Motor neuron (in vitro differentiated cells): ENCODE measurements around the gene IMPG2. TPM values are rescaled to one million over a fixed set of nuclear protein-coding genes. Genes with fewer than 3 reads are reported as not detected.

Experiments used
- ATAC-seq, 8 experiments: fragments of 200-7000 bp; cut with Tn5 transposase; replicated peaks in 6 of 8; 2 replicates each; pipeline ENCODE4 v1.8.0; 2021; ENCODE audit warnings: mild to moderate bottlenecking in 8 of 8, moderate library complexity in 8 of 8
- H3K27ac ChIP-seq, 2 donors: fragments of 250-450 bp; sonication (Bioruptor Pico); 2 replicates each; pipeline ENCODE4 v1.9.0; 2021; ENCODE audit warnings: antibody characterized with exemption in 2 of 2, mild to moderate bottlenecking in 2 of 2, moderate library complexity in 1 of 2
- H3K4me1 ChIP-seq, 2 donors: fragments of 250-450 bp; sonication (Bioruptor Pico); replicated peaks in 1 of 2; 2 replicates each; pipeline ENCODE4 v1.6.1; 2021; ENCODE audit warnings: antibody characterized with exemption in 2 of 2, mild to moderate bottlenecking in 2 of 2, moderate library complexity in 1 of 2
- H3K4me3 ChIP-seq, 5 donors: fragments of 250-450 bp; sonication (Bioruptor Pico); 2 replicates each; pipeline ENCODE4 v1.9.0; 2021; ENCODE audit warnings: antibody characterized with exemption in 5 of 5, mild to moderate bottlenecking in 5 of 5, moderate library complexity in 4 of 5
- WGBS, 10 experiments: fragments of 450-650 bp; shearing (Covaris generic); methylation state at CpG; one replicate each; pipeline ENCODE4 v1.0.0; 2022; 5-methylcytosine and 5-hydroxymethylcytosine counted together
- in situ Hi-C, 9 experiments: fragments of 400-800 bp; cut with MboI; loops; one replicate each; pipeline ENCODE4 v1.15.0; 2021; ENCODE audit warnings: low sequenced_read_pairs in 9 of 9, low pct_unique_long_range_greater_than_20kb in 2 of 9; ENCODE audit not compliant: unreplicated experiment in 9 of 9
- total RNA-seq, 8 experiments: library from RNA; unstranded; fragments of 300-600 nt; gene quantifications; 2 replicates each; pipeline versions ENCODE4 v1.2.3 to v1.2.4, GENCODE V29; 2022

The IMPG2 gene
- total RNA-seq, 8 experiments from 2014 or later = 0.36 to 2.0 (median 0.86) TPM

DNA sequence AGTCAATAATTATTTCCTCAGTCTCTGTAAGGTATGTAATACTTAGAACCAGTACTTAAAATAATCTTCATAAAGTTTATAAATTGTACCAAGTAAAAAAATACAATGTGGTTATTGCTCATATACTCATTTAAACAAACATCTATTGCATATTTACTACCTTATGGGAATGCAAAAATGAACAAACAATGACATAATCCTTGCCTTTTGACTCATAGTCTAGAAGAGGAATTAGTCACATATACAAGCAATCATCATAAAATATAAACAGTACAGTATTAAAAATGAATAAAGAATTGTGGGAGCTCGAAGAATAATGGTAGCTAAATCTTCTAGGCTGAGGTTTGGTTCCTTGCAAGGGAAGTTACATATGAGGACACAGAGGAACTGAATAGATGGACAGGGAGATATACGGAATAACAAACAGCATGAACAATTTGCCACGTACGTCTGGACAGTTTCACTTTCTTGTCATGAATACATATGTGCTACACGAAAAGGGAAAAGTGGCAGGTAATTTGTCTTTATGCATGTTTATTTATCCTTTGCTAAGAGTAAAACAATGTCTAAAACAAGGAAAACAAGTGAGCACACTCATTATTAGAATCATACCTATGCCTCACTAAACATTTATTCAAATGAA lies 17.2 kb downstream of the IMPG2 start:
- WGBS, 10 experiments = 56 to 100% (median 69%) methylated on average over 2 to 5 of the region's 5 CpGs
- in situ Hi-C loops = no loop called here
- Histone ChIP-seq H3K4me1 (no peaks in the 10 kb centered on the region), H3K27ac (no peak overlapping the region), H3K4me3 (no peak overlapping the region)
- ATAC-seq = peak in 3 of 8 experiments; percentile 25 to 55 (median 53)

DNA sequence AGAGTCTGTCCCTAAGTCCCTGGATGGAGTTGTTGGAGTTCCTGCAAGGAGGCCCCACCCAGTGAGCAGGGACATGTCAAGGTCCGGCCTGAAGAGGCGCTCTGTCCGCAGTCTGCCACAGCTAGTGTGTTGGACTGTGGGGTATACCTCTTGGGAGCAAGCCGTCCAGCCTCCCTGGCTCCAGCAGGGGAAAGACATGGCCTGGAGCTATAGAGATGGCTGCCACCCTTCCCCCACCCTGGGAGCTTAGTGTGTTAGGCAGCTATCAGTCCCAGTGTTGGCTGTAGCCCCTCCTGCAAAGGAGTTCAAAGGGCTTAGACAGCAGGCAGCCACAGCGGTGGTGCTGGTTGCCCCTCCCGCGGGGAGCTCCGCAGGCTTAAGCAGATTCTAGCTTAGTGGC lies 20.3 kb downstream of the IMPG2 start:
- H3K4me1 ChIP-seq = no peaks in the 10 kb centered on the region
- in situ Hi-C loops = no loop called here
- no peak for ATAC-seq
- H3K27ac ChIP-seq = no peak overlapping the region
- no peak overlapping the region for H3K4me3 ChIP-seq
- 69 to 76% methylated on average over 3 of the region's 8 CpGs; no CpG with 5 or more reads in 8 of the 10 experiments for WGBS, 10 experiments

DNA sequence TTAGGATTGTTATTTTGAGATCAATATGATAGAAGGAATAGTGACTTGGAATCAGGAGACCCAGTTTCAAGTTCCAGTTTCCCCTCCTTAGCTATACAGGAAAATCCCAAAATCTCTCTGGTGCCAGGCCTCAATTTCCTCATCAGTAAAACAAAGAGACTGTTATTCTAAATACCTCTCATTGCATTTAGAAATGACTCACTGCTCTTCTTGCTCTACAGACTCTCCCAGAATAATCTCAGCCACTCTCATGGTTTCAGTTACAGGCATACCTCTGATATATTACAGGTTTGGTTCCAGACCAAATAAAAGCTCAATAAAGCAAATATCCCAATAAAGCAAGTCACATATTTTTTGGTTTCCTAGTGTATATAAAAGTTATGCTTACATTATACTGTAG lies 28.3 kb downstream of the IMPG2 start:
- peak in 2 of 8 experiments; percentile 83 to 84 for ATAC-seq
- H3K4me1 ChIP-seq = no peaks in the 10 kb centered on the region
- H3K4me3 ChIP-seq = no peak overlapping the region
- no peak overlapping the region for H3K27ac ChIP-seq
- in situ Hi-C loops = no loop called here

DNA sequence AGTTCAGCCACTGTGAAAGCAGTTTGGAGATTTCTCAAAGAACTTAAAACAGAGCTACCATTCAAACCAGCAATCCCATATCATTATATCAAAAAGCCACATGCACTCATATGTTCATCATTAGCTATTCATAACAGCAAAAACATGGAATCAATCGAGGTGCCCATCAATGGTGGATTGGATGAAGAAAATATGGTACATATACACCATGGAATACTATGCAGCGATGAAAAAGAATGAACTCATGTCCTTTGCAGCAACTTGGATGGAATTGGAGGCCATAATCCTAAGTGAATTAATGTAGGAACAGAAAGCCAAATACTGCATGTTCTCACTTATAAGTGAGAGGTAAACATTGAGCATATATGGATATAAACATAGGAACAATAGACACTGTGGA lies 32.1 kb downstream of the IMPG2 start:
- H3K27ac ChIP-seq = no peak overlapping the region
- WGBS, 10 experiments = 33 to 72% (median 53%) methylated on average over 1 to 2 of the region's 2 CpGs; no CpG with 5 or more reads in 4 of the 10 experiments
- H3K4me3 ChIP-seq = no peak overlapping the region
- ATAC-seq = no peak
- no peaks in the 10 kb centered on the region for H3K4me1 ChIP-seq
- in situ Hi-C loops = no loop called here

DNA sequence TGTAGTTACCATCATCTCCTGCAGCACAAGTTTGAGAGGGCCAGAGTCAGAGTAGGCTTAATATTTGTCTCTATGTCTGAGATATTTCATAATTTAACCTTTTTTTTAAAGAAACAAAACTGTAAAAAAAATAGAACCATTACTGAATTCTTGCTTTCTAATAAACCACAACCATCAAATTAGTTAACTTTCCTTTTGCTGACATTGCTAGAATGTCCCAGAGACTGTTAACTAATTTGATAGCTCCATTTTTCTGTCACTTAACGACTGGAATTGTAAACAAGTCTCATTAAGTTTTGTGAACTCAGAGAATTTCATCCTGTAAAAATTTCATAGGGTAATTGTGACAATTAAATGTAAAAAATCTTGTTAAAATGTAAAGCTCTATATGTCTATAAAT lies 35.6 kb downstream of the IMPG2 start:
- H3K4me1 ChIP-seq = peaks cover 0 to 3% of the 10 kb centered on the region in 2 donors
- H3K27ac ChIP-seq = no peak overlapping the region
- H3K4me3 ChIP-seq = no peak overlapping the region
- in situ Hi-C loops = no loop called here
- no peak for ATAC-seq
- WGBS, 10 experiments = 0 to 88% (median 56%) methylated on average over 1 of the region's 1 CpG; no CpG with 5 or more reads in 3 of the 10 experiments

DNA sequence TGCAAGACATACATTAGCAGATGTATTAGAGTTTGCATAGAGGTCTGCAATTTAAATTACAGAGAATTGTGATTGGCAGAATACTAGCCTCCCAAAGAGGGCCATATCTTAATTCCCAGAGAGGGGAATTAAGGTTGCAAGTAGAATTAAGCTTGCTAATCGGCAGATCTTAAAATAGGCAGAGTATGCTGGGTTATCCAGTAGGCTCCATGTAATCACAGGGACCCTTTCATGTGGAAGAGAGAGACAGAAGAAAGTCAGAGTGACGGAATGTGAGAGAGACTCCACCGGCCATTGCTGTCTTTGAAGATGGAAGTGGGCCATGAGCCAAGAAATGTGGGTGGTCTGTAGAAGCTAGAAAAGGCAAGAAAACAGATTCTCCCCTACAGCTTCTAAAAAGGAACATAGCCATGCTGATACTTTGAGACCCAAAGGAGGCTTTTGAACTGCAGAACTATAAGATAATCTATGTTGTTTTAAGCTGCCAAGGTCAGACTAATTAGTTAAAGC lies 38.8 kb downstream of the IMPG2 start:
- Histone ChIP-seq H3K4me1 (peaks cover 0 to 3% of the 10 kb centered on the region in 2 donors), H3K27ac (no peak overlapping the region), H3K4me3 (no peak overlapping the region)
- in situ Hi-C loops = no loop called here
- no peak for ATAC-seq
- 0 to 86% (median 50%) methylated on average over 1 to 3 of the region's 3 CpGs; no CpG with 5 or more reads in 3 of the 10 experiments for WGBS, 10 experiments

DNA sequence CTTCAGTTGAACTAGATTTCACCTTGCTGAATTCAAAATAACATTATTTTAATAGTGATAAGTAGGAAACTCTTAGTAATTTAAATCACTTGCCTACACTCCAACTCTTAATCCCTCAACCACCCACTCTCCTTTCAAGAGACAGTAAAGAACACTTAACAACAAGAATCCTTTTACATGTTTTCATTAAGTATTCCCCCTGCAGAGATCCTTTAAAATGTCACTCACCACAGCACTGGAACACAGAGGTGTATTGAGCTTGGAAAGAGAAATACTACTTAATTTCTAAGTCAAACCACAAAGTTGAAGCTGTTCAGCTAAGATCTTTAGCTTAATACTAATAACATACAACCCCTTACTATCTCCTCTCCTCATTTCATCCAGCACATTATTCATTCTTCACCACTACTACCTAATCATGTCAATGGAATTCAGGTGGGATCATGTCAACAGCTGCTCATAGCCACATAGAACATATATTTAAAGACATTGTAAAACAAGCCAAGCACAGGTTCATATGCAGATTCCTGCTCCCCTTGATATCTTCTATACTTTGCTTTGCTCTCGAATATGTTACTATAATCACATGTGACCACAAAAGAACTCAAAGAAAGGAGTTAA lies 40.5 kb downstream of the IMPG2 start:
- in situ Hi-C loops = no loop called here
- 30 to 100% (median 86%) methylated on average over 1 of the region's 1 CpG; no CpG with 5 or more reads in 2 of the 10 experiments for WGBS, 10 experiments
- ATAC-seq = no peak
- Histone ChIP-seq H3K4me1 (peaks cover 0 to 3% of the 10 kb centered on the region in 2 donors), H3K27ac (no peak overlapping the region), H3K4me3 (no peak overlapping the region)

DNA sequence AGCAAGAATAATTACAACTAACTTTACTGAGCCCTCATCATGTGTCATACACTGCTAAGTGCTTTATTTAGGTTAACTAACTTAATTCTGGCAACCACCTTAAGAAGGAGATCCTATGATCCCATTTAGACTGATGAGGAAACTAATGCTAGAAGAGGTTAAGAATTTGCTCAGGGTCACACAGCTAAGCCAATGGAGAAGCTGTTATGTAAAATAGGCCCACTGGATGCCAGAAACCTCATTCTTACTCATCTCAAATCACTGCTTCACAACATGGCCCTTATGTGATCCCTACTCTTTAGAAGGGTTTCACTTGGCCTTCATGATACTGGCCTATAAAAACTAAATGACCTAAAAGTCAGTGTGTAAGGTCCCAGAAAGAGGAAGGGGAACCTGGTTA lies 41.2 kb downstream of the IMPG2 start:
- ATAC-seq = peak in 1 of 8 experiments; percentile 14

DNA sequence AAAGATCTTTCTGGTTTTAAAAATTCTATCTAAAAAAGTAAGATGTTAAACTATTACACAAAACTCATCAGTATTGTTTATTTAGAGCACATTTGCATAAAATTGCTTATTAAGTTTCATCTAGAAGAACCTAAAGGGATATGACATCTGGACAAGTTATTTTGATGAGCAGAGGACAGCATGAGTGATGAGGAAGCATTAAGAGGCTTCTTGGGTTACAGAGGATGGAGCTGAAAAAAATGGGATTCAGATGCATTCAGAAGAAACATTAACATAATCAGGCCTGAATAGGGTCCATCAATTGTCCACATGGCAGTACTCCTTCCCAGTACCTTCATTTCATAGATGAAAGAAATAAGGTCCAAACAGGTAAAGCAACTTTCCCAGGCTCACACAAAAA lies 41.6 kb downstream of the IMPG2 start:
- ATAC-seq = peak in 2 of 8 experiments; percentile 50 to 60
- Histone ChIP-seq H3K4me1 (peaks cover 0 to 3% of the 10 kb centered on the region in 2 donors), H3K4me3 (no peak overlapping the region), H3K27ac (no peak overlapping the region)
- in situ Hi-C loops = no loop called here

More for the DNA sequence above, 41.2 kb downstream of the IMPG2 start:
- peaks cover 0 to 3% of the 10 kb centered on the region in 2 donors for H3K4me1 ChIP-seq
- H3K4me3 ChIP-seq = no peak overlapping the region
- in situ Hi-C loops = no loop called here
- no peak overlapping the region for H3K27ac ChIP-seq

DNA sequence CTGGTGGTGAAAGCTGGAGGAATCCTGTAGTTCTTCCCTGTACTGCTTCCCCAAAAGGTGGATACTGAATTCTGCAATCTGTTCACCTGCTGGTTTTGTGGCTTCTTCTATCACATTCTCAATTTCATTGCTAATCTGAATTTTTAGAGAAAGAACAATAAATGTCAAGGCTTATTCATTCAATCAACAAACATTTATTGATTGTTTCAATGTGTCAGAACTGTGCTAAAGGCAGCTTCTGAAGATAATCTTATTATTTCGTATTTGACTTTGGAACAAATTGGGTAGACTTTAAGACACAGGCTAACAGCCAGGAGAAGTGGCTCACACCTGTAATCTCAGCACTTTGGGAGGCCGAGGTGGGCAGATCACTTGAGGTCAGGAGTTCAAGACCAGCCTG lies 46.8 kb downstream of the IMPG2 start:
- Histone ChIP-seq H3K27ac (no peak overlapping the region), H3K4me1 (no peaks in the 10 kb centered on the region), H3K4me3 (no peak overlapping the region)
- WGBS, 10 experiments = 25 to 100% (median 78%) methylated on average over 1 to 2 of the region's 2 CpGs; no CpG with 5 or more reads in 2 of the 10 experiments
- ATAC-seq = no peak
- in situ Hi-C loops = no loop called here

DNA sequence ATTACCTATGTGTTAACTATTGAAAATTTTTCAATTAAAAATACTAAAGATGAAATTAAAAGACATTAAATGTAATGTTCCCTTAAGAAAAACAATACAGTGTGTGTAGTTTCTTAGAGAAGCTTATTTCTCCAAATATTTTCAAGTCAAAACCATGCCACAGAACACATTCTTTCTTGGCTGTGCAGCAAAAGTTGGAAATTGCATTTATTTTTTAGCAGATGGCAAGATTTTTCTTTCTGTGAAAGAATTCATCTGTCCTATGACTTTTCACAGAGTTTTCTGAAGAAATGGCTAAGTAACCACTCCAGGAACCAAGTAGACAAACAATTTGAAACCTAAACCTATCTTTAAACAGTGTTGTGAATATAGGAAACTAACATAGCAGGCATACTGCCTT lies 47.2 kb downstream of the IMPG2 start:
- in situ Hi-C loops = no loop called here

DNA sequence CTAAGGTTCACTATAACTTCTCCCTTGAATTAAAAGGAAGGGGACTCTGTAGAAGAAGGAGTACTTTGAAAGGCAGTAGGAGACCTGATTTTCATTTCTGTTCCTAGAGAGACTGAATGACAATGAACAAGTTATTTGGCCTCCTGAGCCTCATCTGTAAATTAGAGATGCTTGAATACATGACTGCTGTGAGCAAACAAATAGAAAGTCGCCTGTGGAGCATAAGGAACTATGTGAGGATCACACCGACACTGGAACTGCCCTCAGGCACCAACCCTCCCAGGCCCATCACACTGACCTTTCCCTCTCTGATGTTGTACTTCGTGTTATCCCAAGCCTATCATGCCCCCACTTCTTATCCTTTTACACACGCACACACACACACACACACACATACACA lies 48.6 kb downstream of the IMPG2 start:
- in situ Hi-C loops = no loop called here
- WGBS, 10 experiments = 27 to 100% (median 58%) methylated on average over 1 to 3 of the region's 4 CpGs; no CpG with 5 or more reads in 4 of the 10 experiments
- Histone ChIP-seq H3K4me3 (no peak overlapping the region), H3K27ac (no peak overlapping the region), H3K4me1 (no peaks in the 10 kb centered on the region)
- ATAC-seq = no peak

More for the DNA sequence above, 47.2 kb downstream of the IMPG2 start:
- no peak for ATAC-seq
- Histone ChIP-seq H3K4me1 (no peaks in the 10 kb centered on the region), H3K4me3 (no peak overlapping the region), H3K27ac (no peak overlapping the region)

DNA sequence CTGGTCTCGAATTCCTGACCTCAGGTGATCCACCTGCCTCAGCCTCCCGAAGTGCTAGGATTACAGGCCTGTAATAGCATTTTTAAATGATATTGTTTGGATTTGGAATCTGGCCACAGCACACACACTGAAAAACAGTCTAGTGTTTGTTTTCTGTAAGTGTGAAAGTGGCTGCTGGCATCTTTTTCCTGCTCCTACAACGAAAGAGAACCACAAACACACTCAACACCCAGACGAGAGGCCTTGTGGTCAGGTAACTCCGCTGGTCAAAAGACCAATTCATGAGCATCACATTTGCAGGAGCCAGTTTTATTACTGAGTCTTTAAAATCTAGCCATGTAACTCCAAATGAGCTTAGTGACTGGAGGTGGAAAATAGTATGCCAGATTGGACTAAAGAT lies 50.2 kb downstream of the IMPG2 start:
- in situ Hi-C loops = no loop called here
- H3K4me3 ChIP-seq = no peak overlapping the region
- H3K27ac ChIP-seq = no peak overlapping the region
- WGBS, 10 experiments = 91 to 100% (median 93%) methylated on average over 1 to 4 of the region's 5 CpGs; no CpG with 5 or more reads in 7 of the 10 experiments
- ATAC-seq = no peak
- no peaks in the 10 kb centered on the region for H3K4me1 ChIP-seq
